ENCODE measurements around the gene TMEM151B. TPM values are rescaled to one million over a fixed set of nuclear protein-coding genes. Genes with fewer than 3 reads are reported as not detected.

Gene TMEM151B
- total and polyA plus RNA-seq, 2 of the 13 experiments (the other 11 are each of a cell fraction or from before 2014, with no cell fraction given): not detected

GRCh38 chr6:44237021-44237812, 33.0 kb upstream of the TMEM151B start (continued):
- TF ChIP-seq ZFP36L1 (CRISPR knock-in tag; IDR thresholded peaks at IDR 0.05) (peak; percentile 48; the same call in 1 of the 2 replicates), KLF16 (CRISPR knock-in tag; IDR thresholded peaks at IDR 0.05) (0 out of 4 replicates have a peak, but pooled peaks of 1 of the 2 experiments have one; percentile 18), ATF7-NPFF (CRISPR knock-in tag; IDR thresholded peaks at IDR 0.05; ENCODE audit: low read depth) (no peak), ISL2 (CRISPR knock-in tag; IDR thresholded peaks at IDR 0.05) (no peak), PRDM15 (CRISPR knock-in tag; IDR thresholded peaks at IDR 0.05) (no peak), ZNF724P (CRISPR knock-in tag; IDR thresholded peaks at IDR 0.05; ENCODE audit: borderline replicate concordance) (no peak), POLR2AphosphoS5 (IDR thresholded peaks at IDR 0.05; ENCODE audit: low read depth, low read length) (peak; percentile 65), ZNF225 (CRISPR knock-in tag; IDR thresholded peaks at IDR 0.05) (no peak), CCDC6 (CRISPR knock-in tag; IDR thresholded peaks at IDR 0.05) (peak; percentile 21; the same call in 1 of the 2 replicates), ZNF670 (CRISPR knock-in tag; IDR thresholded peaks at IDR 0.05; ENCODE audit: borderline replicate concordance) (peak; percentile 73; the same call in 1 of the 2 replicates), BHLHE40 (IDR thresholded peaks at IDR 0.05; ENCODE audit: low read length) (0 out of 2 replicates have a peak, but pooled peaks have one; percentile 23), PRDM10 (CRISPR knock-in tag; IDR thresholded peaks at IDR 0.05; ENCODE audit: low read depth) (peak; percentile 42; the same call in 1 of the 2 replicates)
- TF ChIP-seq, protein P1, sequence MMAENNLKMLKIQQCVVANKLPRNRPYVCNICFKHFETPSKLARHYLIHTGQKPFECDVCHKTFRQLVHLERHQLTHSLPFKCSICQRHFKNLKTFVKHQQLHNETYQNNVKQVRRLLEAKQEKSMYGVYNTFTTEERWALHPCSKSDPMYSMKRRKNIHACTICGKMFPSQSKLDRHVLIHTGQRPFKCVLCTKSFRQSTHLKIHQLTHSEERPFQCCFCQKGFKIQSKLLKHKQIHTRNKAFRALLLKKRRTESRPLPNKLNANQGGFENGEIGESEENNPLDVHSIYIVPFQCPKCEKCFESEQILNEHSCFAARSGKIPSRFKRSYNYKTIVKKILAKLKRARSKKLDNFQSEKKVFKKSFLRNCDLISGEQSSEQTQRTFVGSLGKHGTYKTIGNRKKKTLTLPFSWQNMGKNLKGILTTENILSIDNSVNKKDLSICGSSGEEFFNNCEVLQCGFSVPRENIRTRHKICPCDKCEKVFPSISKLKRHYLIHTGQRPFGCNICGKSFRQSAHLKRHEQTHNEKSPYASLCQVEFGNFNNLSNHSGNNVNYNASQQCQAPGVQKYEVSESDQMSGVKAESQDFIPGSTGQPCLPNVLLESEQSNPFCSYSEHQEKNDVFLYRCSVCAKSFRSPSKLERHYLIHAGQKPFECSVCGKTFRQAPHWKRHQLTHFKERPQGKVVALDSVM (CRISPR knock-in tag; IDR thresholded peaks at IDR 0.05): peak; percentile 60; the same call in 1 of the 2 replicates
- TF ChIP-seq, protein P2, sequence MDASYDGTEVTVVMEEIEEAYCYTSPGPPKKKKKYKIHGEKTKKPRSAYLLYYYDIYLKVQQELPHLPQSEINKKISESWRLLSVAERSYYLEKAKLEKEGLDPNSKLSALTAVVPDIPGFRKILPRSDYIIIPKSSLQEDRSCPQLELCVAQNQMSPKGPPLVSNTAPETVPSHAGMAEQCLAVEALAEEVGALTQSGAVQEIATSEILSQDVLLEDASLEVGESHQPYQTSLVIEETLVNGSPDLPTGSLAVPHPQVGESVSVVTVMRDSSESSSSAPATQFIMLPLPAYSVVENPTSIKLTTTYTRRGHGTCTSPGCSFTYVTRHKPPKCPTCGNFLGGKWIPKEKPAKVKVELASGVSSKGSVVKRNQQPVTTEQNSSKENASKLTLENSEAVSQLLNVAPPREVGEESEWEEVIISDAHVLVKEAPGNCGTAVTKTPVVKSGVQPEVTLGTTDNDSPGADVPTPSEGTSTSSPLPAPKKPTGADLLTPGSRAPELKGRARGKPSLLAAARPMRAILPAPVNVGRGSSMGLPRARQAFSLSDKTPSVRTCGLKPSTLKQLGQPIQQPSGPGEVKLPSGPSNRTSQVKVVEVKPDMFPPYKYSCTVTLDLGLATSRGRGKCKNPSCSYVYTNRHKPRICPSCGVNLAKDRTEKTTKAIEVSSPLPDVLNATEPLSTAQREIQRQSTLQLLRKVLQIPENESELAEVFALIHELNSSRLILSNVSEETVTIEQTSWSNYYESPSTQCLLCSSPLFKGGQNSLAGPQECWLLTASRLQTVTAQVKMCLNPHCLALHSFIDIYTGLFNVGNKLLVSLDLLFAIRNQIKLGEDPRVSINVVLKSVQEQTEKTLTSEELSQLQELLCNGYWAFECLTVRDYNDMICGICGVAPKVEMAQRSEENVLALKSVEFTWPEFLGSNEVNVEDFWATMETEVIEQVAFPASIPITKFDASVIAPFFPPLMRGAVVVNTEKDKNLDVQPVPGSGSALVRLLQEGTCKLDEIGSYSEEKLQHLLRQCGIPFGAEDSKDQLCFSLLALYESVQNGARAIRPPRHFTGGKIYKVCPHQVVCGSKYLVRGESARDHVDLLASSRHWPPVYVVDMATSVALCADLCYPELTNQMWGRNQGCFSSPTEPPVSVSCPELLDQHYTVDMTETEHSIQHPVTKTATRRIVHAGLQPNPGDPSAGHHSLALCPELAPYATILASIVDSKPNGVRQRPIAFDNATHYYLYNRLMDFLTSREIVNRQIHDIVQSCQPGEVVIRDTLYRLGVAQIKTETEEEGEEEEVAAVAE (CRISPR knock-in tag; IDR thresholded peaks at IDR 0.05; ENCODE audit: borderline replicate concordance): no peak

Data from HepG2 (cell line).